HepG2 (cell line): ENCODE results near the gene GRIP1. TPM values are rescaled to one million over a fixed set of nuclear protein-coding genes. Genes with fewer than 3 reads are reported as not detected.

Source experiments
- ATAC-seq: fragments of 200-7000 bp; cut with Tn5 transposase; 3 replicates; pipeline ENCODE4 v1.9.1; 2020; ENCODE audit warnings: mild to moderate bottlenecking, moderate library complexity
- BruUV-seq: library from RNA; stranded (reverse); fragments of 400-500 nt; replicated peaks from 2 replicates; lab custom pipeline; 2021; lab: Mats Ljungman, UMichigan
- CTCF ChIA-PET: fragments of 300-600 bp; formaldehyde crosslinking; extraction: SDS; loops from one replicate; lab custom pipeline; 2021; ENCODE audit warnings: low total read pairs, inconsistent platforms, low intra/inter-chr PET ratio; lab: Yijun Ruan, JAX
- POLR2A ChIA-PET: fragments of 350-600 bp; sonication (Branson Sonifier 250); formaldehyde crosslinking; loops from one replicate; lab custom pipeline; 2020; ENCODE audit warnings: antibody characterized with exemption, inconsistent platforms; lab: Yijun Ruan, JAX
- DNase-seq: peaks from one replicate; pipeline ENCODE4 v3.0.0-alpha.2; 2015; ENCODE audit warnings: low spot score
- FAIRE-seq: peaks from 3 replicates; lab custom pipeline; 2011; peaks lifted over from hg19 to GRCh38; lab: Jason Lieb, UNC
- H2AFZ ChIP-seq: one replicate; pipeline ENCODE4 v1.6.1; 2011; ENCODE audit warnings: low read length, inconsistent platforms
- H3K27ac ChIP-seq: fragments of 300-600 bp; 3 replicates; pipeline ENCODE4 v1.8.0; 2011; ENCODE audit warnings: mixed run types, mild to moderate bottlenecking, mixed read lengths, low read length, inconsistent platforms; ENCODE audit not compliant: insufficient read depth; ENCODE audit errors: extremely low read length
- H3K27me3 ChIP-seq, 2 experiments: fragments of 200-600 bp in 1 of 2; 2 replicates in 1 of 2; 3 replicates in 1 of 2; pipeline versions ENCODE4 v1.6.0 to v1.8.0; 2011; ENCODE audit warnings: low read length in 2 of 2, mild to moderate bottlenecking in 2 of 2, moderate library complexity in 2 of 2, inconsistent platforms in 1 of 2; ENCODE audit not compliant: insufficient read depth in 2 of 2, control insufficient read depth in 1 of 2
- H3K36me3 ChIP-seq, 2 experiments: fragments of 200-600 bp in 1 of 2; replicated peaks in 1 of 2; 2 replicates in 1 of 2; 3 replicates in 1 of 2; pipeline versions ENCODE4 v1.5.1 to v1.8.0; 2011; ENCODE audit warnings: low read length in 2 of 2, inconsistent platforms in 1 of 2; ENCODE audit not compliant: insufficient read depth in 2 of 2, control insufficient read depth in 1 of 2
- H3K4me1 ChIP-seq: 2 replicates; pipeline ENCODE4 v1.5.1; 2012; ENCODE audit warnings: low read length, inconsistent platforms; ENCODE audit not compliant: insufficient read depth
- H3K4me2 ChIP-seq: 2 replicates; pipeline ENCODE4 v1.6.0; 2011; ENCODE audit warnings: low read depth, low read length, inconsistent platforms
- H3K4me3 ChIP-seq, 3 experiments: fragments of 200-600 bp in 1 of 3; sonication (generic), shearing (Covaris generic) in 1 of 3; replicated peaks in 1 of 3; 2 replicates each; pipeline ENCODE4 v1.5.1; 2011 to 2016; ENCODE audit warnings: low read length in 3 of 3, inconsistent platforms in 2 of 3, low read depth in 2 of 3, mild to moderate bottlenecking in 2 of 3, control low read depth in 1 of 3, mixed read lengths in 1 of 3; ENCODE audit not compliant: insufficient read depth in 1 of 3
- H3K79me2 ChIP-seq: one replicate; pipeline ENCODE4 v1.6.1; 2011; ENCODE audit warnings: low read length, inconsistent platforms; ENCODE audit not compliant: insufficient read depth
- H3K9ac ChIP-seq: 2 replicates; pipeline ENCODE4 v1.6.0; 2011; ENCODE audit warnings: mild to moderate bottlenecking, low read depth, low read length, inconsistent platforms; ENCODE audit not compliant: insufficient read depth
- H3K9me3 ChIP-seq: 2 replicates; pipeline ENCODE4 v1.5.1; 2012; ENCODE audit warnings: mild to moderate bottlenecking, low read length
- H4K20me1 ChIP-seq: 2 replicates; pipeline ENCODE4 v1.6.0; 2011; ENCODE audit warnings: inconsistent platforms, mild to moderate bottlenecking, low read length, moderate library complexity; ENCODE audit not compliant: insufficient read depth
- KLF11 ChIP-seq: IDR thresholded peaks from 2 replicates; pipeline ENCODE4 v1.6.1; 2016; ENCODE audit warnings: missing compliant biosample characterization
- PCBP2 ChIP-seq: fragments of 200-400 bp; formaldehyde crosslinking; optimal IDR thresholded peaks from 2 replicates; pipeline ENCODE3; 2018; ENCODE audit warnings: low read length, low read depth; ENCODE audit not compliant: poor library complexity, severe bottlenecking
- ZBTB3 ChIP-seq: sonication (generic); formaldehyde crosslinking; IDR thresholded peaks from 2 replicates; pipeline ENCODE4 v1.4.0; 2020; ENCODE audit warnings: low read depth, mild to moderate bottlenecking, moderate library complexity, missing genetic modification reagents, borderline replicate concordance
- ZFX ChIP-seq: sonication (generic); formaldehyde crosslinking; IDR thresholded peaks from 2 replicates; pipeline ENCODE4 v1.4.0; 2020; ENCODE audit warnings: mild to moderate bottlenecking, low read depth, missing genetic modification reagents, moderate library complexity
- ZMYM2 ChIP-seq: sonication (generic); formaldehyde crosslinking; IDR thresholded peaks from 2 replicates; pipeline ENCODE4 v1.8.0; 2022; ENCODE audit warnings: mild to moderate bottlenecking, missing genetic modification reagents
- ZNF207 ChIP-seq: fragments of 450-650 bp; IDR thresholded peaks from 2 replicates; pipeline ENCODE4 v1.6.1; 2016; ENCODE audit warnings: antibody characterized with exemption, borderline replicate concordance
- ZNF335 ChIP-seq: sonication (generic); formaldehyde crosslinking; IDR thresholded peaks from 2 replicates; pipeline ENCODE4 v1.4.0; 2020; ENCODE audit warnings: missing genetic modification reagents
- ZNF33A ChIP-seq: sonication (generic); formaldehyde crosslinking; IDR thresholded peaks from 2 replicates; pipeline ENCODE4 v1.5.1; 2020; ENCODE audit warnings: missing genetic modification reagents, mild to moderate bottlenecking, moderate library complexity, borderline replicate concordance
- WGBS: methylation state at CpG from one replicate; pipeline ENCODE4 v1.1.6; 2017; ENCODE audit warnings: low lambda C conversion rate; 5-methylcytosine and 5-hydroxymethylcytosine counted together
- in situ Hi-C: cut with HindIII; loops from 2 replicates; pipeline ENCODE4 v1.10.0; 2017; ENCODE audit warnings: low pct_unique_long_range_greater_than_20kb; ENCODE audit not compliant: extremely low pct_ligation_motif_present
- intact Hi-C: fragments of 100-400 bp; cut with micrococcal nuclease; formaldehyde crosslinking; loops from one replicate; pipeline ENCODE4 v1.10.0; 2022; ENCODE audit not compliant: unreplicated experiment
- polyA plus RNA-seq, 8 experiments: library from polyadenylated mRNA; depleted of rRNA in 3 of 8; stranded (reverse) in 7 of 8; unstranded in 1 of 8; fragments of >200 nt; fragmentation: Illumina TruSeq in 4 of 8; extraction: Trizol in 4 of 8; gene quantifications; 2 replicates each; pipeline versions ENCODE4 v1.2.1 to v1.2.3, GENCODE V29; 2011 to 2016; ENCODE audit warnings: low read depth in 4 of 8, missing spikeins in 1 of 8, mixed read lengths in 1 of 8; ENCODE audit not compliant: insufficient read depth in 1 of 8
- total RNA-seq, 5 experiments: library from RNA; depleted of rRNA; stranded (reverse); fragments of >200 nt; fragmentation: Illumina TruSeq; extraction: Trizol; gene quantifications; 2 replicates each; pipeline ENCODE4 v1.2.3, GENCODE V29; 2016; ENCODE audit warnings: low read depth in 1 of 5
- TF ChIP-seq, protein P1 (sequence below): sonication (generic); formaldehyde crosslinking; IDR thresholded peaks from 2 replicates; pipeline ENCODE4 v1.4.0; 2020; ENCODE audit warnings: missing genetic modification reagents, borderline replicate concordance
- TF ChIP-seq, protein P2 (sequence below): sonication (generic); formaldehyde crosslinking; IDR thresholded peaks from 2 replicates; pipeline ENCODE4 v1.8.0; 2022; ENCODE audit warnings: mild to moderate bottlenecking, missing genetic modification reagents, moderate library complexity
- TF ChIP-seq, protein P3 (sequence below): sonication (generic); formaldehyde crosslinking; IDR thresholded peaks from 2 replicates; pipeline ENCODE4 v1.5.0; 2020; ENCODE audit warnings: mild to moderate bottlenecking, missing genetic modification reagents, borderline replicate concordance
- TF ChIP-seq, protein P4 (sequence below): fragments of 450-650 bp; IDR thresholded peaks from 2 replicates; pipeline ENCODE4 v1.6.1; 2017
- TF ChIP-seq, protein P5 (sequence below): sonication (generic); formaldehyde crosslinking; IDR thresholded peaks from 2 replicates; pipeline ENCODE4 v1.8.0; 2022; ENCODE audit warnings: mild to moderate bottlenecking, missing genetic modification reagents
- TF ChIP-seq, protein P6 (sequence below): sonication (generic); formaldehyde crosslinking; IDR thresholded peaks from 2 replicates; pipeline ENCODE4 v1.5.1; 2020; ENCODE audit warnings: missing genetic modification reagents, mild to moderate bottlenecking, borderline replicate concordance

The GRIP1 gene
- total and polyA plus RNA-seq, 2 of the 13 experiments (the other 11 are each of a cell fraction or from before 2014, with no cell fraction given), result not detected

DNA sequence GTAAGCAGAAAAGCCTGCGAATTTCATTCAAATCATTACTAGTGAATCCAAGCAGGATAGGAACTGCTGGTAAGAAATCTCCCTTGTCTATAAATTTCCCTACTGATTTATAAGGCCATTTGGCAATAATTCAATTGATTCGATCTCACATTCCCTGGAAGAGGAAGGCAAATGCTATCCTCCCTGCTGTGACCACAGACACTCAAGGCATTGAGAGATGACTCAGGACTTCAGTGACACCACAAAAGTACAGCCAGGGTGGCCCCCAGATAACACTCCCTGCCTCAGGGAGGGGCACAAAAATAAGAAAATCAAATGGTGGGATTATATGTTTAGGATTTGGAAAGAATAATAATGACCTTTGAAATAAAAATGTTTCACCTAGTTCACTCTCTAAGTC lies 162.7 kb downstream of the GRIP1 start:
- ChIA-PET CTCF (no interaction called here), POLR2A (no interaction called here)
- Histone ChIP-seq H3K9me3 (no peaks in the 10 kb centered on the region), H3K9ac (no peak overlapping the region), H3K4me1 (no peaks in the 10 kb centered on the region), H4K20me1 (no peaks in the 10 kb centered on the region), H3K27me3 (no peaks in the 10 kb centered on the region), H2AFZ (no peak overlapping the region), H3K36me3 (no peaks in the 10 kb centered on the region), H3K4me2 (no peak overlapping the region), H3K79me2 (no peaks in the 10 kb centered on the region), H3K4me3 (no peak overlapping the region), H3K27ac (no peak overlapping the region)
- FAIRE-seq (no peak), ATAC-seq (no peak), DNase-seq (no peak)
- intact Hi-C loops (no loop called here), in situ Hi-C loops (no loop called here)
- 0% methylated on average over 2 of the region's 2 CpGs for WGBS
- no peak for TF ChIP-seq ZNF33A
- TF ChIP-seq, protein P1, sequence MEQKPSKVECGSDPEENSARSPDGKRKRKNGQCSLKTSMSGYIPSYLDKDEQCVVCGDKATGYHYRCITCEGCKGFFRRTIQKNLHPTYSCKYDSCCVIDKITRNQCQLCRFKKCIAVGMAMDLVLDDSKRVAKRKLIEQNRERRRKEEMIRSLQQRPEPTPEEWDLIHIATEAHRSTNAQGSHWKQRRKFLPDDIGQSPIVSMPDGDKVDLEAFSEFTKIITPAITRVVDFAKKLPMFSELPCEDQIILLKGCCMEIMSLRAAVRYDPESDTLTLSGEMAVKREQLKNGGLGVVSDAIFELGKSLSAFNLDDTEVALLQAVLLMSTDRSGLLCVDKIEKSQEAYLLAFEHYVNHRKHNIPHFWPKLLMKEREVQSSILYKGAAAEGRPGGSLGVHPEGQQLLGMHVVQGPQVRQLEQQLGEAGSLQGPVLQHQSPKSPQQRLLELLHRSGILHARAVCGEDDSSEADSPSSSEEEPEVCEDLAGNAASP (CRISPR knock-in tag), result no peak
- TF ChIP-seq ZNF335 (CRISPR knock-in tag), result no peak
- TF ChIP-seq PCBP2, result no peak
- no peak for TF ChIP-seq ZFX (CRISPR knock-in tag)
- TF ChIP-seq, protein P2, sequence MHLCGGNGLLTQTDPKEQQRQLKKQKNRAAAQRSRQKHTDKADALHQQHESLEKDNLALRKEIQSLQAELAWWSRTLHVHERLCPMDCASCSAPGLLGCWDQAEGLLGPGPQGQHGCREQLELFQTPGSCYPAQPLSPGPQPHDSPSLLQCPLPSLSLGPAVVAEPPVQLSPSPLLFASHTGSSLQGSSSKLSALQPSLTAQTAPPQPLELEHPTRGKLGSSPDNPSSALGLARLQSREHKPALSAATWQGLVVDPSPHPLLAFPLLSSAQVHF (CRISPR knock-in tag), result no peak
- TF ChIP-seq ZMYM2 (CRISPR knock-in tag), result no peak
- TF ChIP-seq KLF11 (CRISPR knock-in tag), result no peak
- TF ChIP-seq, protein P3, sequence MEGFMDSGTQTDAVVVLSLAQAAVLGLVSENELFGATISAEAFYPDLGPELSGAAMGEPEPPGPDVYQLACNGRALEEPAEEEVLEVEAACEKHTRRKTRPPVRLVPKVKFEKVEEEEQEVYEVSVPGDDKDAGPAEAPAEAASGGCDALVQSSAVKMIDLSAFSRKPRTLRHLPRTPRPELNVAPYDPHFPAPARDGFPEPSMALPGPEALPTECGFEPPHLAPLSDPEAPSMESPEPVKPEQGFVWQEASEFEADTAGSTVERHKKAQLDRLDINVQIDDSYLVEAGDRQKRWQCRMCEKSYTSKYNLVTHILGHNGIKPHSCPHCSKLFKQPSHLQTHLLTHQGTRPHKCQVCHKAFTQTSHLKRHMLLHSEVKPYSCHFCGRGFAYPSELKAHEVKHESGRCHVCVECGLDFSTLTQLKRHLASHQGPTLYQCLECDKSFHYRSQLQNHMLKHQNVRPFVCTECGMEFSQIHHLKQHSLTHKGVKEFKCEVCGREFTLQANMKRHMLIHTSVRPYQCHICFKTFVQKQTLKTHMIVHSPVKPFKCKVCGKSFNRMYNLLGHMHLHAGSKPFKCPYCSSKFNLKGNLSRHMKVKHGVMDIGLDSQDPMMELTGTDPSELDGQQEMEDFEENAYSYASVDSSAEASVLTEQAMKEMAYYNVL, result no peak
- no peak for TF ChIP-seq ZBTB3 (CRISPR knock-in tag)
- TF ChIP-seq, protein P4, sequence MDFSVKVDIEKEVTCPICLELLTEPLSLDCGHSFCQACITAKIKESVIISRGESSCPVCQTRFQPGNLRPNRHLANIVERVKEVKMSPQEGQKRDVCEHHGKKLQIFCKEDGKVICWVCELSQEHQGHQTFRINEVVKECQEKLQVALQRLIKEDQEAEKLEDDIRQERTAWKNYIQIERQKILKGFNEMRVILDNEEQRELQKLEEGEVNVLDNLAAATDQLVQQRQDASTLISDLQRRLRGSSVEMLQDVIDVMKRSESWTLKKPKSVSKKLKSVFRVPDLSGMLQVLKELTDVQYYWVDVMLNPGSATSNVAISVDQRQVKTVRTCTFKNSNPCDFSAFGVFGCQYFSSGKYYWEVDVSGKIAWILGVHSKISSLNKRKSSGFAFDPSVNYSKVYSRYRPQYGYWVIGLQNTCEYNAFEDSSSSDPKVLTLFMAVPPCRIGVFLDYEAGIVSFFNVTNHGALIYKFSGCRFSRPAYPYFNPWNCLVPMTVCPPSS, result no peak
- TF ChIP-seq, protein P5, sequence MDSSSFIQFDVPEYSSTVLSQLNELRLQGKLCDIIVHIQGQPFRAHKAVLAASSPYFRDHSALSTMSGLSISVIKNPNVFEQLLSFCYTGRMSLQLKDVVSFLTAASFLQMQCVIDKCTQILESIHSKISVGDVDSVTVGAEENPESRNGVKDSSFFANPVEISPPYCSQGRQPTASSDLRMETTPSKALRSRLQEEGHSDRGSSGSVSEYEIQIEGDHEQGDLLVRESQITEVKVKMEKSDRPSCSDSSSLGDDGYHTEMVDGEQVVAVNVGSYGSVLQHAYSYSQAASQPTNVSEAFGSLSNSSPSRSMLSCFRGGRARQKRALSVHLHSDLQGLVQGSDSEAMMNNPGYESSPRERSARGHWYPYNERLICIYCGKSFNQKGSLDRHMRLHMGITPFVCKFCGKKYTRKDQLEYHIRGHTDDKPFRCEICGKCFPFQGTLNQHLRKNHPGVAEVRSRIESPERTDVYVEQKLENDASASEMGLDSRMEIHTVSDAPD (CRISPR knock-in tag), result no peak
- TF ChIP-seq ZNF207, result no peak
- TF ChIP-seq, protein P6, sequence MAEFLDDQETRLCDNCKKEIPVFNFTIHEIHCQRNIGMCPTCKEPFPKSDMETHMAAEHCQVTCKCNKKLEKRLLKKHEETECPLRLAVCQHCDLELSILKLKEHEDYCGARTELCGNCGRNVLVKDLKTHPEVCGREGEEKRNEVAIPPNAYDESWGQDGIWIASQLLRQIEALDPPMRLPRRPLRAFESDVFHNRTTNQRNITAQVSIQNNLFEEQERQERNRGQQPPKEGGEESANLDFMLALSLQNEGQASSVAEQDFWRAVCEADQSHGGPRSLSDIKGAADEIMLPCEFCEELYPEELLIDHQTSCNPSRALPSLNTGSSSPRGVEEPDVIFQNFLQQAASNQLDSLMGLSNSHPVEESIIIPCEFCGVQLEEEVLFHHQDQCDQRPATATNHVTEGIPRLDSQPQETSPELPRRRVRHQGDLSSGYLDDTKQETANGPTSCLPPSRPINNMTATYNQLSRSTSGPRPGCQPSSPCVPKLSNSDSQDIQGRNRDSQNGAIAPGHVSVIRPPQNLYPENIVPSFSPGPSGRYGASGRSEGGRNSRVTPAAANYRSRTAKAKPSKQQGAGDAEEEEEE, result no peak
- BruUV-seq, result no TSS peak
